HepG2 (cell line): ENCODE measurements around the gene PMM2. TPM values are rescaled to one million over a fixed set of nuclear protein-coding genes. Genes with fewer than 3 reads are reported as not detected.

Experiments used
- CEBPB ChIP-seq: IDR thresholded peaks from 2 replicates; pipeline ENCODE4 v1.6.1; 2011; ENCODE audit warnings: low read depth, low read length, improper control_type of control experiment, borderline replicate concordance
- DDIT3 ChIP-seq: sonication (generic); formaldehyde crosslinking; IDR thresholded peaks from 2 replicates; pipeline ENCODE4 v1.4.0; 2020; ENCODE audit warnings: mild to moderate bottlenecking, missing genetic modification reagents
- EHMT2 ChIP-seq: fragments of 200-600 bp; sonication (generic); IDR thresholded peaks from 2 replicates; pipeline ENCODE4 v1.7.0; 2017; ENCODE audit warnings: antibody characterized with exemption, low read depth, low read length, borderline replicate concordance
- FOXA1 ChIP-seq, 2 experiments: fragments of 450-650 bp in 1 of 2; sonication (generic) in 1 of 2; formaldehyde crosslinking in 1 of 2; IDR thresholded peaks; 2 replicates each; pipeline versions ENCODE4 v1.4.0 to v1.6.1; 2016 to 2020; ENCODE audit warnings: missing genetic modification reagents in 1 of 2
- GRHL1 ChIP-seq: sonication (generic); formaldehyde crosslinking; conservative IDR thresholded peaks from 2 replicates; pipeline ENCODE4 v1.8.0; 2022; ENCODE audit warnings: missing genetic modification reagents
- HOXA5 ChIP-seq: sonication (generic); formaldehyde crosslinking; IDR thresholded peaks from 2 replicates; pipeline ENCODE4 v1.4.0; 2020; ENCODE audit warnings: missing genetic modification reagents
- ISX ChIP-seq: sonication (generic); formaldehyde crosslinking; conservative IDR thresholded peaks from 2 replicates; pipeline ENCODE4 v1.5.0; 2020; ENCODE audit warnings: missing genetic modification reagents
- KLF11 ChIP-seq: IDR thresholded peaks from 2 replicates; pipeline ENCODE4 v1.6.1; 2016; ENCODE audit warnings: missing compliant biosample characterization
- MAFK ChIP-seq, 2 experiments: IDR thresholded peaks in 1 of 2; conservative IDR thresholded peaks in 1 of 2; 2 replicates each; pipeline ENCODE4 v1.6.1; 2011; ENCODE audit warnings: improper control_type of control experiment in 2 of 2, low read length in 2 of 2
- MEIS1 ChIP-seq: sonication (generic); formaldehyde crosslinking; IDR thresholded peaks from 2 replicates; pipeline ENCODE4 v1.9.0; 2021; ENCODE audit warnings: mild to moderate bottlenecking, missing genetic modification reagents, moderate library complexity, borderline replicate concordance
- NFYC ChIP-seq: IDR thresholded peaks from 2 replicates; pipeline ENCODE4 v1.6.1; 2016; ENCODE audit warnings: missing genetic modification reagents, missing compliant biosample characterization
- POGZ ChIP-seq: sonication (generic); formaldehyde crosslinking; IDR thresholded peaks from 2 replicates; pipeline ENCODE4 v1.4.0; 2020; ENCODE audit warnings: mild to moderate bottlenecking, missing genetic modification reagents
- SETDB1 ChIP-seq: sonication (generic); formaldehyde crosslinking; IDR thresholded peaks from 2 replicates; pipeline ENCODE4 v1.5.1; 2020; ENCODE audit warnings: missing genetic modification reagents, mild to moderate bottlenecking, borderline replicate concordance
- XRCC5 ChIP-seq: fragments of 200-400 bp; formaldehyde crosslinking; optimal IDR thresholded peaks from 2 replicates; pipeline ENCODE3; 2017; ENCODE audit warnings: mild to moderate bottlenecking, low read length
- ZFP1 ChIP-seq: IDR thresholded peaks from 2 replicates; pipeline ENCODE4 v1.6.1; 2016
- ZNF224 ChIP-seq: sonication (generic); formaldehyde crosslinking; IDR thresholded peaks from 2 replicates; pipeline ENCODE4 v1.5.0; 2020; ENCODE audit warnings: mild to moderate bottlenecking, missing genetic modification reagents
- ZNF484 ChIP-seq: sonication (generic); formaldehyde crosslinking; IDR thresholded peaks from 2 replicates; pipeline ENCODE4 v1.5.1; 2020; ENCODE audit warnings: mild to moderate bottlenecking, low read depth, missing genetic modification reagents, borderline replicate concordance
- ZNF546 ChIP-seq: sonication (generic); formaldehyde crosslinking; conservative IDR thresholded peaks from 2 replicates; pipeline ENCODE4 v1.8.1; 2023; ENCODE audit warnings: mild to moderate bottlenecking, missing genetic modification reagents
- ZNF639 ChIP-seq: conservative IDR thresholded peaks from 2 replicates; pipeline ENCODE4 v1.6.1; 2018; ENCODE audit warnings: missing genetic modification reagents
- ZXDC ChIP-seq: sonication (generic); formaldehyde crosslinking; IDR thresholded peaks from 2 replicates; pipeline ENCODE4 v1.5.0; 2020; ENCODE audit warnings: mild to moderate bottlenecking, missing genetic modification reagents
- ZZZ3 ChIP-seq: sonication (generic); formaldehyde crosslinking; IDR thresholded peaks from 2 replicates; pipeline ENCODE4 v1.4.0; 2020; ENCODE audit warnings: missing genetic modification reagents, mild to moderate bottlenecking, borderline replicate concordance
- polyA plus RNA-seq, 8 experiments: library from polyadenylated mRNA; depleted of rRNA in 3 of 8; stranded (reverse) in 7 of 8; unstranded in 1 of 8; fragments of >200 nt; fragmentation: Illumina TruSeq in 4 of 8; extraction: Trizol in 4 of 8; gene quantifications; 2 replicates each; pipeline versions ENCODE4 v1.2.1 to v1.2.3, GENCODE V29; 2011 to 2016; ENCODE audit warnings: low read depth in 4 of 8, missing spikeins in 1 of 8, mixed read lengths in 1 of 8; ENCODE audit not compliant: insufficient read depth in 1 of 8
- total RNA-seq, 5 experiments: library from RNA; depleted of rRNA; stranded (reverse); fragments of >200 nt; fragmentation: Illumina TruSeq; extraction: Trizol; gene quantifications; 2 replicates each; pipeline ENCODE4 v1.2.3, GENCODE V29; 2016; ENCODE audit warnings: low read depth in 1 of 5

Gene PMM2
- total and polyA plus RNA-seq, 2 of the 13 experiments (the other 11 are each of a cell fraction or from before 2014, with no cell fraction given) = 52.2 to 93.7 TPM

GRCh38 chr16:8863594-8864424 is 66.2 kb downstream of the PMM2 start (continued):
- 0 out of 2 replicates have a peak, but pooled peaks have one; percentile 3 for TF ChIP-seq ZNF224 (CRISPR knock-in tag)
- peak; percentile 71; the same call in 1 of the 2 replicates for TF ChIP-seq ZXDC (CRISPR knock-in tag)
- TF ChIP-seq XRCC5 = peak; percentile 99
- TF ChIP-seq SETDB1 = no peak
- TF ChIP-seq ZNF639 (CRISPR knock-in tag) = peak; percentile 84; the same call in 1 of the 2 replicates
- no peak for TF ChIP-seq FOXA1 (IDR thresholded peaks at IDR 0.05)
- peak; percentile 89 for TF ChIP-seq FOXA1 (CRISPR knock-in tag; IDR thresholded peaks at IDR 0.05)
- TF ChIP-seq POGZ (CRISPR knock-in tag) = peak; percentile 94
- TF ChIP-seq ZNF484 = no peak
- peak; percentile 93 for TF ChIP-seq ZFP1 (CRISPR knock-in tag)
- no peak; the same call in 1 of the 2 replicates for TF ChIP-seq CEBPB
- 0 out of 2 replicates have a peak, but pooled peaks have one; percentile 85 for TF ChIP-seq ISX (CRISPR knock-in tag)
- TF ChIP-seq MEIS1 (CRISPR knock-in tag) = peak; percentile 90
- no peak; the same call in 1 of the 2 replicates for TF ChIP-seq ZNF546 (CRISPR knock-in tag)
- peak; percentile 75; the same call in 1 of the 2 replicates for TF ChIP-seq EHMT2
- TF ChIP-seq MAFK (conservative IDR thresholded peaks at IDR 0.05 in 1 of 2, IDR thresholded peaks at IDR 0.05 in 1 of 2; ENCODE audit: low read length in 2 of 2) = no peak; a peak in 1 of 4 replicates
- TF ChIP-seq ZZZ3 (CRISPR knock-in tag) = no peak; the same call in none of the 2 replicates
- TF ChIP-seq KLF11 = peak; percentile 89
- TF ChIP-seq GRHL1 (CRISPR knock-in tag) = no peak; the same call in 1 of the 2 replicates
- no peak for TF ChIP-seq NFYC
- TF ChIP-seq HOXA5 = peak; percentile 98
- TF ChIP-seq DDIT3 (CRISPR knock-in tag) = no peak
